ENCODE results near the gene ATP11A.

The ATP11A gene

GRCh38 chr13:112726016-112726767, 36.4 kb downstream of the ATP11A start:
- DNase-seq: no peak

GRCh38 chr13:112727581-112727980, 37.7 kb downstream of the ATP11A start:
- DNase-seq: no peak

GRCh38 chr13:112728375-112729126, 38.7 kb downstream of the ATP11A start:
- no peak for DNase-seq

GRCh38 chr13:112729408-112729807, 39.6 kb downstream of the ATP11A start:
- DNase-seq: no peak

- no peak for DNase-seq
Measured at GRCh38 chr13:112730157-112730671, 40.4 kb downstream of the ATP11A start.

- DNase-seq: no peak
Measured at GRCh38 chr13:112731667-112732616, 42.1 kb downstream of the ATP11A start.

GRCh38 chr13:112732679-112733078, 42.8 kb downstream of the ATP11A start:
- no peak for DNase-seq

- no peak for DNase-seq
Measured at GRCh38 chr13:112733112-112733511, 43.3 kb downstream of the ATP11A start.

GRCh38 chr13:112733661-112734379, 44.0 kb downstream of the ATP11A start:
- DNase-seq: no peak

GRCh38 chr13:112734696-112735547, 45.1 kb downstream of the ATP11A start:
- no peak for DNase-seq

GRCh38 chr13:112735791-112736190, 46.0 kb downstream of the ATP11A start:
- DNase-seq: no peak

- no peak for DNase-seq
Measured at GRCh38 chr13:112737294-112737693, 47.5 kb downstream of the ATP11A start.

- no peak for DNase-seq
Measured at GRCh38 chr13:112738606-112739005, 48.8 kb downstream of the ATP11A start.

GRCh38 chr13:112740502-112741131, 50.8 kb downstream of the ATP11A start:
- DNase-seq: no peak

- DNase-seq: no peak
Measured at GRCh38 chr13:112741185-112741755, 51.4 kb downstream of the ATP11A start.

- no peak for DNase-seq
Measured at GRCh38 chr13:112741835-112742570, 52.2 kb downstream of the ATP11A start.

GRCh38 chr13:112742583-112742982, 52.7 kb downstream of the ATP11A start:
- DNase-seq: no peak

GRCh38 chr13:112743451-112744167, 53.8 kb downstream of the ATP11A start:
- no peak for DNase-seq

All from SIG-M5 (cell line).